ENCODE measurements around the gene YEATS2. TPM values are rescaled to one million over a fixed set of nuclear protein-coding genes. Genes with fewer than 3 reads are reported as not detected.

Gene YEATS2
- total RNA-seq, 2 experiments from 2014 or later, result 68.2 to 77.2 TPM

DNA sequence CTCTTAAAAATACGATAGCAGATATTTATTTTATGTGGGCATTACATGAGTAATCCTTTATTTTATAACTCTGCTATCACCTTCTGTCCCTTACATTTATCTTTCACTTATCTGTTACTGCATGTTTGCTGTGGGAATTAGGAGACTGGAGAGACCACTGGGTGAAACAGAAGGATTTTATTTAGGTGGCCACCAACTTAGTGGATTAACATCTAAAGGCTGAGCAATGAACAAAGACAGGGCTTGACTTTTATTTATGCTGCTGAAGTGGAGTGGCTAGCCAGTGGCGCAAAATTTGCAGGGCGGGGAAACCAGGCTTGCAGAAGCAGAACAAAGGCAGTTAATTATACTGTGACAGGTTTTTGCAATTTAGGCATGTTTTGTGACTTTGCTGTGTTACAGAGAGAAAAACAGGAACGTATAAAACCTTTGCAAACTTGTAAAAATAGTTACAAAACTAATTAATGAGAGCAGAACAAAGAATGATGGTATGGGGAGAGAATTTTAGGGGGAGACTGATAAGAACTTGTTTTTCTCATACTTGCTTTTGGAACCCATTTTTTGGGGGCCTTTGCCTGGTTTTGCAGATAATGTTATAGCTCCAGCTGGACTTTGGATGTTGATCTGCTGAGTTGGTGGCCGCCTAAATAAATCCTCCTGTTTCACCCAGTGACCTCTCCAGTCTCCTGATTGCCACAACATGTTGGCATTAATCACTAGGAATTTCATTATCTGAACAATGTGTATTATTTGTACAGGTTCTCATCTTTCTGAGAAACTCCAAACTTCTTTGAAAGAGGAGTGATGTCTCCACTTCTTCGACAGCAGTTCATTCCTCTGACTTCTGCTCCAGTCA, 44.2 kb upstream of the YEATS2 start:
- intact Hi-C loops (cut with micrococcal nuclease; ENCODE audit: unreplicated experiment), result no loop called here
- no peak overlapping the region for H3K4me3 ChIP-seq (ENCODE audit: low read depth, low read length, poor library complexity, severe bottlenecking)
- ChIA-PET CTCF (ENCODE audit: unreplicated experiment) (no interaction called here), POLR2A (interaction anchor here (0.6 kb wide), 1 partner anchor 15 kb away, joined by 3 read pairs; no protein-coding TSS in a partner anchor)
- no TSS peak for BruUV-seq (replicated peaks)
- peaks cover 91% of the 10 kb centered on the region for H3K36me3 ChIP-seq (ENCODE audit: insufficient read depth, low read length)
- H4K20me1 ChIP-seq (ENCODE audit: insufficient read depth, low read length), result no peaks in the 10 kb centered on the region
- no peaks in the 10 kb centered on the region for H3K4me1 ChIP-seq (ENCODE audit: insufficient read depth, low read length, poor library complexity, severe bottlenecking)
- no peaks in the 10 kb centered on the region for H3K9me2 ChIP-seq (ENCODE audit: insufficient read depth, low read length)
- no peak overlapping the region for H3K27ac ChIP-seq (ENCODE audit: low read depth, low read length, poor library complexity, severe bottlenecking)
- no peak overlapping the region for H3K4me2 ChIP-seq (ENCODE audit: low read length)
- TF ChIP-seq EZH2phosphoT487 (IDR thresholded peaks at IDR 0.05; ENCODE audit: borderline replicate concordance, low read depth, low read length) (no peak), CTCF (conservative IDR thresholded peaks at IDR 0.05; ENCODE audit: low read length) (peak; percentile 14; the same call in 1 of the 2 replicates)
- peak; percentile 55 for DNase-seq (ENCODE audit: low spot score)
- H2AFZ ChIP-seq (ENCODE audit: low read length), result no peak overlapping the region
- peaks cover 27% of the 10 kb centered on the region; the same call in 1 of the 2 replicates for H3K79me2 ChIP-seq (ENCODE audit: insufficient read depth, low read depth, low read length)
- H3K9me3 ChIP-seq (ENCODE audit: low read length), result peaks cover 59% of the 10 kb centered on the region

GRCh38 chr3:183654727-183655126, 42.9 kb upstream of the YEATS2 start:
- Histone ChIP-seq H3K4me3 (ENCODE audit: low read depth, low read length, poor library complexity, severe bottlenecking) (no peak overlapping the region), H2AFZ (ENCODE audit: low read length) (no peak overlapping the region), H3K9me3 (ENCODE audit: low read length) (peaks cover 59% of the 10 kb centered on the region), H3K27ac (ENCODE audit: low read depth, low read length, poor library complexity, severe bottlenecking) (no peak overlapping the region), H3K4me1 (ENCODE audit: insufficient read depth, low read length, poor library complexity, severe bottlenecking) (no peaks in the 10 kb centered on the region), H3K36me3 (ENCODE audit: insufficient read depth, low read length) (peaks cover 97% of the 10 kb centered on the region), H3K9me2 (ENCODE audit: insufficient read depth, low read length) (no peaks in the 10 kb centered on the region), H4K20me1 (ENCODE audit: insufficient read depth, low read length) (no peaks in the 10 kb centered on the region), H3K79me2 (ENCODE audit: insufficient read depth, low read depth, low read length) (peaks cover 27% of the 10 kb centered on the region; the same call in 1 of the 2 replicates), H3K4me2 (ENCODE audit: low read length) (no peak overlapping the region)
- TF ChIP-seq EZH2phosphoT487 (IDR thresholded peaks at IDR 0.05; ENCODE audit: borderline replicate concordance, low read depth, low read length), result no peak
- no peak for TF ChIP-seq CTCF (conservative IDR thresholded peaks at IDR 0.05; ENCODE audit: low read length)
- CTCF ChIA-PET (ENCODE audit: unreplicated experiment), result interaction anchor here (1.2 kb wide), 1 partner anchor 15 kb away, joined by 3 read pairs; no protein-coding TSS in a partner anchor
- DNase-seq (ENCODE audit: low spot score), result no peak
- POLR2A ChIA-PET, result interaction anchor here (1.0 to 1.4 kb wide), 8 partner anchors 9 to 167 kb away, joined by 3 to 6 read pairs (median 3); no protein-coding TSS in a partner anchor
- BruUV-seq (replicated peaks), result no TSS peak
- intact Hi-C loops (cut with micrococcal nuclease; ENCODE audit: unreplicated experiment), result no loop called here

Data from OCI-LY7 (cell line).